GM10266 (cell line): ENCODE data around the gene IFT88.
"Not testable (repeated sequence)": the region's sequence is repeated elsewhere in the genome, so short reads cannot be mapped to it uniquely, and the experiment has no call there.

Experiments used
- DNase-seq: peaks from one replicate; pipeline ENCODE4 v3.0.0; 2012; ENCODE audit errors: extremely low spot score
- CTCF ChIP-seq: IDR thresholded peaks from 2 replicates; pipeline ENCODE4 v1.5.1; 2012; ENCODE audit warnings: mild to moderate bottlenecking, low read depth; ENCODE audit not compliant: control insufficient read depth, insufficient read depth; ENCODE audit errors: missing control alignments

IFT88 gene

DNA sequence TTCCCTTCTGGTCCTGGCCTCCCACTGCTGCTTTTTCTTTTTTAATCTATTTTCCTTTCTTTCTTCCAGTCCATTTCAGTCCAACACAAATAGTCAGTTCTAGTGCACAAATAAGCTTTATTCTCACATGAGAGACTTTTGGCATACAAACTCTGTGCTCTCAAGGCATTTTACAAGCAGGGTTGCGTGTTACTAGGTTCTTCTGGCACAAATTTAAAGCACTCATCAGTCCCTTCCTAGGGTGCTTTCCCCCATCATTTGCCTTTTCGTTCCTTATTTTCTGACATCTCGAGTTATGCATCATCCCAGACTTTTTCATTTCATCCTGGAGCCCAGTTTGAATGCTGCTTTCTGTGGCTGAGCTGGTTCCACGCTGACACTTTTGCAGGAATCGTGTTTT, 106.8 kb downstream of the IFT88 start:
- DNase-seq = no peak
- TF ChIP-seq CTCF = no peak

GRCh38 chr13:20676213-20676612, 109.3 kb downstream of the IFT88 start:
- no peak for TF ChIP-seq CTCF
- DNase-seq = no peak

DNA sequence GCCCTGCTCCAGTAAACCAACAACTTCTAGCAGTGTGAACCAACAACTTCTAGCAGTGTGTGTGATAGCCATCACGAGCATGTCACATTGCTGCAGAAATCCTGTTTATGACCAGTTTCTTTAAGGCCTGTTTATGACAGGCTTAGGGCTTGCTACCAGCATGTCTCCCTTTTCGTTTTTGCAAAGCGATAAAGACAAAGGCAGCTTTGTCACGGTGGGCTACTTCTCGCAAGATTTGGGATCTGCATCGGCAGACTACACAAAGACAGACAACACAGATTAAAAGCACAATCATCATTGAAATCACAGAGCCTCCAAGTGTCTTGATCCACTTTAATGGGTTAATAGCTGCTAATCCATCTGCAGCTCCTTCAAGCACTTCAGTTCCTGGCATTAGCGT, 111.6 kb downstream of the IFT88 start:
- DNase-seq = not testable (repeated sequence)

- no peak for DNase-seq
- no peak for TF ChIP-seq CTCF
These were observed 112.9 kb downstream of the IFT88 start for GRCh38 chr13:20679879-20680278.

DNA sequence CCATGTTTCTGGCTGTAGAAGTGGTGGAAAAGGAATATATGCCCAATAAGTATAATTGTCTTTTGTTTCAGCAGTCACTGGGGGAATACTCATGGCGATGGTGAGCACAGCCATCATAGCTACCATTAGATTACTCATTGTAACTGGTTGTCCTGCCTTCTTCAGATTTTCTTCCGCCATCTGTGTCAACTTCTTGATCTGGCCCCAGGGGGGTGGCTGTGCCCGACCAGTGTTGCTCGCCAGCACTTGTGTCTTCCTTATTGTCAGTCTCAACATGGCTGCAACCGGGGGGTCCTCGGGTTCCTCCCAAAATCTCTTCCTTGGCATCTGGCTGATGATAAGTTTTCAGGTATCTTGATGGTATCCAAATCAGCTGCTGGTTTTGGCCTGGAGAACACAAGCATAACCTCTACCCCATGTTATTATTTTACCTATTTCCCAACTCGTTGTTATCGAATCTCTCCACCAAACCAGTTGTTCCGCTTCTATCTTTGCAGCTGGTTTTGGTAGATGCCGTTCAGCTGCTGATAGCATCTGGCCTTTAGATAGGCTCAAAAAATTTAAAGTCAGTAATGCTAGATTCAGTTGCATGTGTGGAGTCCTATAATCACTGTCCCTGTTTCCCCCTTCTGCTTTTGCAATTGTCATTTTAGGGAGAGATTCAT, 113.6 kb downstream of the IFT88 start:
- DNase-seq = no peak
- TF ChIP-seq CTCF = no peak

GRCh38 chr13:20681481-20681880, 114.5 kb downstream of the IFT88 start:
- DNase-seq = not testable (repeated sequence)

- no peak for TF ChIP-seq CTCF
- no peak for DNase-seq
These were observed 115.1 kb downstream of the IFT88 start for GRCh38 chr13:20682061-20682460.

- no peak for TF ChIP-seq CTCF
- no peak for DNase-seq
These were observed 117.1 kb downstream of the IFT88 start for GRCh38 chr13:20684041-20684440.
